ENCODE data around the gene SKAP1.

Gene SKAP1

GRCh38 chr17:48095611-48096010 lies 334.4 kb downstream of the SKAP1 start:
- FAIRE-seq (no peak), DNase-seq (ENCODE audit: insufficient read length, low spot score) (no peak)

- FAIRE-seq (no peak), DNase-seq (ENCODE audit: insufficient read length, low spot score) (no peak)
These were observed 336.5 kb downstream of the SKAP1 start for GRCh38 chr17:48093341-48094045.

- no peak for FAIRE-seq
- DNase-seq (ENCODE audit: insufficient read length, low spot score): no peak
These were observed 345.1 kb downstream of the SKAP1 start for GRCh38 chr17:48084932-48085331.

Measured in HTR-8/SVneo (cell line).